ENCODE measurements around the gene ZFR2.
A peak's percentile ranks its signal among the peaks of the same experiment; 100 is the strongest.

The ZFR2 gene

GRCh38 chr19:3837922-3838321 is 30.9 kb downstream of the ZFR2 start:
- no peak for DNase-seq

DNA sequence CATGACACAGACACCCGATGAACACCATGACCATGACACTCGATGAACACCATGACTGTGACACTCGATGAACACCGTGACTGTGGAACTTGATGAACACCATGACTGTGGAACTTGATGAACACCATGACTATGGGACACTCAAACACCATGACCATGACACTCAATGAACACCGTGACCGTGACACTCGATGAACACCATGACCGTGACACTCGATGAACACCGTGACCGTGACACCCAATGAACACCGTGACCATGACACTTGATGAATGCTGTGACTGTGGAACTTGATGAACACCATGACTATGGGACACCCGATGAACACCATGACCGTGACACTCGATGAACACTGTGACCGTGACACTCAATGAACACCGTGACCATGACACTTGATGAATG is 31.5 kb downstream of the ZFR2 start:
- DNase-seq, result no peak

- no peak for DNase-seq
Measured at GRCh38 chr19:3836887-3837286, 32.0 kb downstream of the ZFR2 start.

DNA sequence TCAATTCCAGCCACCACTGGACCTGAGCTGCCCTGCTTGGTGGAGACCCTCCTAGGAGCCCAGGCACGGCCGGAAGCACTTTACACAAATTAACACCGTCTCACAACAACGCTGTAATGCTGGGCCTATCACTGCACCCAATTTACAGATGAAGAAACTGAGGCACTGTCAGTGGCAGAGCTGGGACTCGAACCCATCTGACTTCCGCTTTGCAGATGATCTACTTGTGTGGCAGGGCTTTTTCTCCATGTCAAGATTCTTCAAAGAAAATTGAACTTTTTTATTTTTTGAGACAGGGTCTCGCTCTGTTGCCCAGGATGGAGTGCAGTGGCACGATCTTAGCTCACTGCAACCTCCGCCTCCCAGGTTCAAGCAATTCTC is 33.8 kb downstream of the ZFR2 start:
- no peak for DNase-seq

- DNase-seq, result no peak
Measured at GRCh38 chr19:3834349-3835054, 34.3 kb downstream of the ZFR2 start.

DNA sequence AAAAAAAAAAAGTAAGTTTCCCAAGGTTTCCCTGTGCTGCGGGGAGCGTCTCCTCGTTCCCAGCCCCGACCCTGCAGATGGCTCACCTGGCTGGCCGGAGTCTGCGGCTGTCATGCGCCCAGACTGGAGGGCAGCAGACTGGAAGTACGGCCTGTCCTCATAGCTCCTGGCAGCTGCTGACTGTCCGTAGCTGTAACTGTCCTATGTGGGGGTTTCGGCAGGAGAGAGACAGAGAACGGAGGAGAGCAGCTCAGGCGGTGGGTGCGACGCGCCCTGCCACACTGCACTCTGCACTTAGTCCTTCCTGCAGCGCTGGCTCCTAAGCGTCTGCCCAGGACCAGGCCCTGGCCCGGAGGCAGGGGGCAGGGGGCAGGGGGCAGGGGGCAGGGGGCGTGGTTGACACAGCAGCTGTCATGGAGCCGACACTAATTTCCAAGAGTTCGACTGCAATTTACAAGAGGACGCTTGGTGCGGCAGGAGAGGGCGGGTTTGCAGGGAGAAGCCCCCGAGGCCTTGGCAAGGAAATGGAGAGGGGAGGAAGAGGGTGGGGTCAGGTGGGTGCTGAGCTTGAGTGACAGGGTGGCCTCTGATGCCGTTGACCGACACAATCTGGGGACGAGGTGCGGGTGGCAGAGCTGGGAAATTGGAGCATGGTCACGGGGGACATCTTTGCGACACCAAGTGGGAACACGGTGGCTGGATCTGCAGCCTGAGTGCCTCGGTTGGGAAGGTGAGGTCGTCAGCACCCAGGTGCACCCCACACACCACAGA is 35.1 kb downstream of the ZFR2 start:
- DNase-seq, result no peak

DNA sequence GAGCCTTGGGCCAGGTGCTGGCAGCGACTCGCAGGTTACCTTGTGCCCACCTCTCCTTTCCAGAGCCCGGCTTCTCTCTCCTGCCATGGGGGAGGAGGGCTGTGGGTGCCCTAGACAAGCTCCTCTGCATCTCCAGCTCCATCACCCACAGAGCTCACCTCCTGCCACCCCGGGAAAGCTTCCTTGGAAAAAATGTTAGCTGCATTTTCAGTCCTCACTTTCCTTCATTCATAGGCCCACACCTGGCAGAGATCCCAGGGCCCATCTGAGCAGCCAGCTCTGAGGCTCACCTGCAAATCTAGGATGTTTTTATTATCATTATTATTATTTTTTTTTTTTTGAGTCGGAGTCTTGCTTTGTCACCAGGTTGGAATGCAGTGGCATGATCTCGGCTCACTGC is 36.8 kb downstream of the ZFR2 start:
- DNase-seq, result no peak

DNA sequence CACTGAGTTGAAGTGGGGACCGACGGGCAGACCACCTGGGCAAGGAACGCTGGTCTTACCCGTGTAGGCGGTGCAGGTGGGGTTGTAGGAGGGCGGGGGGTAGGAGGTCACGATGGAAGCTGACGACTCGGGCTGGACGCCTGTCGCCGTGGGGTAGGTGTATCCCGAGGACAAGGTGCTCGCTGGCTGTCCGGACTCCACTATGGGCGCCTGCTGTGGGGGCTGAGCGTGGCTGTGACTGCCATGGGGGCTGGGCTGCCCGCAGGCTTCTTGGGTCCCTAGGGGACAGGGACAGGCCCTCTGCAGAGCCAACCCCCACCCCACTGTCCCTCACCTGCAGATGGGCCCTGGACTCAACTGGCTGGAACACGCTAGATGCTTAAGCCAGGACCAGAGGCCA is 37.2 kb downstream of the ZFR2 start:
- no peak for DNase-seq

GRCh38 chr19:3830621-3831589 is 37.9 kb downstream of the ZFR2 start:
- DNase-seq, result no peak

DNA sequence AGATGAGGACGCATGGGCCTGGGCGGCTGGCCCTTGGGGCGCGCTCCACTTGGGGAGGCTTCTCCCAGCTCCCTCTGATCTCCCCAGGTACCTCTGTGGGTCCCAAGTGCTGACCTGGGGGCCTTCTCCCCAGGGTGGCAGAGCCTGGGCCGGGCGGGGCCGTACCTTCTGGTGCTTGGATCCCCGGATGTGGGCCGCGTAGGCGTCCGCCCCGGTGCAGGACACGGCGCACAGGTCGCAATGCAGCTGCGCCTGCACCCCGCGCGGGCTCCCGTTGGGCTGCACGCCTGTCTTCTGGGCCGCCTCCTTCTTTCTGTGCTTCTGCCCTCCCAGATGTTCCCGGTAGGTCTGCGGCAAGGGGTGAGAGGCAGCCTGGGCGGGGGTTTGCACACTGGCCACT is 41.5 kb downstream of the ZFR2 start:
- no peak for DNase-seq

DNA sequence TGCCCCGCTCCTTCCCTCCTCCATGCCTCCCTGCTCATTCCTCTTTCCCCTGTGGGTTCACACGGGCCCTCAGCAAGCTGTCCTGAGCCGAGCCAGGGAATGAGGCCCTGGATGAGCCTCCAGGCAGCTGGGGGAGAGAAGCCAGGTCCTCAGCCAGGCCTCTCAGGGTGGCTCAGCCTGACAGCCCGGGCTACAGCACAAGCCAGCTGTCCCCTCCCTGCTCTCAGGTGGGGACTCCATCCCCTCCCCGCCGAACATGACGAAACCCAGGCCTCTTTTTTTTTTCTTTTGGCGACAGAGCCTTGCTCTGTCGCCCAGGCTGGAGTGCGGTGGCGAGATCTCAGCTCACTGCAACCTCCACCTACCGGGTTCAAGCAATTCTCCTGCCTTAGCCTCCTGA is 42.7 kb downstream of the ZFR2 start:
- DNase-seq, result no peak

GRCh38 chr19:3825286-3825956 is 43.4 kb downstream of the ZFR2 start:
- DNase-seq, result no peak

GRCh38 chr19:3823350-3823713 is 45.5 kb downstream of the ZFR2 start:
- DNase-seq, result no peak

DNA sequence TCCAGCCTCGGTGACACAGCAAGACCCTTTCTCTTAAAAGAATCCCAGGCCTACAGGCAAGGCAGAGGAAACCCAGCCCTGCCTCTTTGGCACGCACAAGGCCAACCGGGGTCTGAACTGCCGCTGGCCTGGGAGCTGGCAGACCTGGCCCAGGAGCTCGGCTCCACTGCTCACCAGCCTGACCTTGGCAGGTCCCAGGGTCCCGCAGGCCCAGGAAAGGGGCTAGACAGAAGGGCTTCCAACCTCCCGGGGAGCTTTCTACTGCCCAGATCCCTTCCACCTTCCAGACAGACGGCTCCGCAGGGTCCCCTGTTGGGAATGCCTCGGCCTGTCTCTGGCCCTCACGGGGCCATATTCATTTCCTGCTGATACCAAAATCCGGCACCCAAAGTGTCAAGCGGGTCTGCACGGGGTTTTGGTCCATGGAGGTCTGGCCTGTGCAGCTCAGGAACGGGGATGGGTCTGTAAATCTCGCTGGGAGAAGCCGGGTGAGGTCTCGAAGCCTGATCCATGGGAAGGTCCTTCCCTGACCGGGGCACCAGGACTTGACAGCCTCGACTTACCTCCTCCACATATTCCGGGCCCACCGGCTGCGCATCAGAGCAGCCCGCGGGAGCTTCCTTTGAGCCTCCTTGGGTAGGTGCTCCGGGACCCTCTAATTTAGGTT is 46.0 kb downstream of the ZFR2 start:
- DNase-seq, result no peak

DNA sequence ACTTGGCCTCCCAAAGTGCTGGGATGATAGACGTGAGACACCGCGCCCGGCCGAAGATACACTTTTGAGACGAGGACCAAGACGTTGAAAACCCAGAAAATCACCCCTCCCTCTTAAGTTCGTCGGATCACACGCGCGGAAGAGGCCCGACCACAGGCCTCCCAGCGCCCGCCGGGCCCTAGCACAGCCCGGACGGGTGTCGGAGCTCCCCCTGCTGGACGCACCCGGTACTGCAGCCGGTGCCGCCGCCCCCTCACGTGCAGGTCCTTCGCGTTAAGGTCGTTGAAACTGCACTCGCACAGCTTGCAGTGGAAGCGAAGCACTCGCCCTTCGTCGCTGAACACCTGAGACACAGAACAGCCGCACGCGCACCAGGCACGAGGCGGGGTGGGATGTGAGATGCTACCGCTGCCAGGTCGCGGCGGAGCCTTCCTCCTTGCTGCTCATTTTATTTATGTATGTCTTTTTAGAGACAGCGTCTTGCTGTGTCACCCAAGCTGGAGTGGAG is 46.9 kb downstream of the ZFR2 start:
- peak in 15 of 56 donors; percentile 3 to 60 (median 25) for DNase-seq

DNA sequence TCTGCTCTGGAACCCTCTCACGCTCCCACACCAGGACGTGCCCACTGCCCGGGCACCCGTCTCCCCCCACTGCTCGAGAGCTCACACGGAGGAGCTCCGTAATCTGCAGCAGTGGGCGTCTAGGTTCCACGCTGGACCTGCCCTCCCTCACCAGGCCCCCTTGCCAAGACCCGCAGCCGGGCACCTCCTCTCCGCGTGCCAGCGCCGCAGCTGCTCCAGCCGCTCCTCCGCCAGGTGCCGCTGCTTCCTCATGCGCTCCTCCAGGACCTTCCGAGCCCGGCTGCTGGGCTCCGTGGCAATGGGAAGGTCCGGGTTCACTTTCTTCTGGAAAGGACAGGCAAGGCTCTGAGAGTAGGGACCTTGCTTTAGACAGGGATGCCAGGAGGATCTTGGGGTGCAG is 47.7 kb downstream of the ZFR2 start:
- no peak for DNase-seq

GRCh38 chr19:3819989-3820388 is 48.8 kb downstream of the ZFR2 start:
- DNase-seq, result no peak

GRCh38 chr19:3818918-3819317 is 49.9 kb downstream of the ZFR2 start:
- DNase-seq, result no peak

DNA sequence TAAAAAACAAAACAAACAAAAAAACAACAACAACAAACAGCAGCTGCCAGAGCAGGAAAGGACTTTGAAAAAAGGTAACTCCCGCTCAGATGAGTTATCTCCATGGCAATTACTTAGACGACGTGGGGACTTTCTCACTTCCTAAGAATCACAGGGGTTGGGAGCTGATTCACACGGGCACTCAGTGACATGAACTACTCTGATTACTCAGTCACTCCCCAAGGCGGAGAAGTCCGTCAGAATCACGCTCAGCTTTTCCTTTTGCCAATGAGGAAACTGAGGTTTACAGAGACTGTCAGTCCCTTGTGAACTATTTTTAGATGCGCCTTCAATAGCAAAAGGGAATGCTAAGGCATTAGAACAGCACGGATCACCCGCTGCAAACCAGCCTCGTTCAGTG is 50.4 kb downstream of the ZFR2 start:
- DNase-seq, result peak in 4 of 56 donors; percentile 6 to 41 (median 18)

DNA sequence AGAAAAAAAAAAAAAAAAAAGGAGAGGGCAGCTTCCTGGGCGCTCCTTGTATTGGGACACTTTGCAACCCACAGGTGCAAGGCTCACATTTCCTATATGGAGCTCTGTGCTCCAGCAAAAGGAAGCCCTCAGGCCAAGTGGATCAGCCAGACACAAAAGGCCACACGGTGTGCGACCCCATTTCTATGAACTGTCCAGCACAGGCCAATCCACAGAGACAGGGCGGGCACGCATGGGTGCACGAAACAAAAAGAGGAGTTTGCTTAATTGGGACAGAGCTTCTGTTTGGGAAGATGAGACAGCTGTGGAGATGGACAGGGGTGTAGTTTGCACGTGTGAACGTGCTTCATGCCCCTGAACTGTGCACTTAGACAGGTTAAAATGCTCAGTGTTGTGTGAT is 51.1 kb downstream of the ZFR2 start:
- no peak for DNase-seq

All from amygdala (tissue), 56 donors.